Testis (tissue), 2 donors: Measurements from ENCODE around the gene LCOR.

Source experiments
- POLR2A ChIP-seq: fragments of 450-650 bp; IDR thresholded peaks from one replicate; pipeline ENCODE4 v1.6.1; 2017; ENCODE audit warnings: antibody characterized with exemption, mild to moderate bottlenecking, moderate library complexity
- TF ChIP-seq, protein P1 (sequence below), 3 experiments: fragments of 450-650 bp in 2 of 3; fragments of 200-600 bp in 1 of 3; sonication (generic) in 1 of 3; IDR thresholded peaks; one replicate each; pipeline ENCODE4 v1.5.1; 2016 to 2019; ENCODE audit warnings: antibody characterized with exemption in 3 of 3, mild to moderate bottlenecking in 2 of 3, moderate library complexity in 1 of 3

GRCh38 chr10:96828609-96829008, 3.5 kb upstream of the LCOR start:
- TF ChIP-seq, protein P1, sequence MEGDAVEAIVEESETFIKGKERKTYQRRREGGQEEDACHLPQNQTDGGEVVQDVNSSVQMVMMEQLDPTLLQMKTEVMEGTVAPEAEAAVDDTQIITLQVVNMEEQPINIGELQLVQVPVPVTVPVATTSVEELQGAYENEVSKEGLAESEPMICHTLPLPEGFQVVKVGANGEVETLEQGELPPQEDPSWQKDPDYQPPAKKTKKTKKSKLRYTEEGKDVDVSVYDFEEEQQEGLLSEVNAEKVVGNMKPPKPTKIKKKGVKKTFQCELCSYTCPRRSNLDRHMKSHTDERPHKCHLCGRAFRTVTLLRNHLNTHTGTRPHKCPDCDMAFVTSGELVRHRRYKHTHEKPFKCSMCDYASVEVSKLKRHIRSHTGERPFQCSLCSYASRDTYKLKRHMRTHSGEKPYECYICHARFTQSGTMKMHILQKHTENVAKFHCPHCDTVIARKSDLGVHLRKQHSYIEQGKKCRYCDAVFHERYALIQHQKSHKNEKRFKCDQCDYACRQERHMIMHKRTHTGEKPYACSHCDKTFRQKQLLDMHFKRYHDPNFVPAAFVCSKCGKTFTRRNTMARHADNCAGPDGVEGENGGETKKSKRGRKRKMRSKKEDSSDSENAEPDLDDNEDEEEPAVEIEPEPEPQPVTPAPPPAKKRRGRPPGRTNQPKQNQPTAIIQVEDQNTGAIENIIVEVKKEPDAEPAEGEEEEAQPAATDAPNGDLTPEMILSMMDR (IDR thresholded peaks at IDR 0.05) = no peak
- no peak for TF ChIP-seq POLR2A
